Stimulated activated CD8-positive, alpha-beta memory T cell treated with anti-CD3 and anti-CD28 coated beads, Interleukin-7, amount 100 ng/mL, for 4 hours (primary cell): ENCODE measurements around the gene RARB.

Source experiments
- DNase-seq, 2 donors: peaks; one replicate each; pipeline ENCODE4 v3.0.0-alpha.2; 2020; ENCODE audit warnings: low read depth in 2 of 2

The RARB gene

GRCh38 chr3:25576831-25577454 lies 148.9 kb downstream of the RARB start:
- DNase-seq, result no peak

- no peak for DNase-seq
Observed at GRCh38 chr3:25578059-25578458, 150.0 kb downstream of the RARB start.

- no peak for DNase-seq
Observed at GRCh38 chr3:25580534-25580933, 152.5 kb downstream of the RARB start.

- DNase-seq, result no peak
Observed at GRCh38 chr3:25581335-25581734, 153.3 kb downstream of the RARB start.

- DNase-seq, result no peak
Observed at GRCh38 chr3:25581823-25582222, 153.8 kb downstream of the RARB start.

GRCh38 chr3:25582242-25582641 lies 154.2 kb downstream of the RARB start:
- DNase-seq, result no peak

- DNase-seq, result no peak
Observed at GRCh38 chr3:25583343-25583742, 155.3 kb downstream of the RARB start.

GRCh38 chr3:25584011-25584789 lies 156.1 kb downstream of the RARB start:
- DNase-seq, result no peak

GRCh38 chr3:25585361-25586166 lies 157.5 kb downstream of the RARB start:
- DNase-seq, result no peak

- DNase-seq, result no peak
Observed at GRCh38 chr3:25586167-25586505, 158.1 kb downstream of the RARB start.

- DNase-seq, result no peak
Observed at GRCh38 chr3:25586553-25586952, 158.5 kb downstream of the RARB start.

GRCh38 chr3:25587094-25587493 lies 159.0 kb downstream of the RARB start:
- DNase-seq, result no peak

- no peak for DNase-seq
Observed at GRCh38 chr3:25587526-25587925, 159.5 kb downstream of the RARB start.

- no peak for DNase-seq
Observed at GRCh38 chr3:25587975-25588374, 159.9 kb downstream of the RARB start.

GRCh38 chr3:25588441-25589103 lies 160.5 kb downstream of the RARB start:
- DNase-seq, result no peak

- DNase-seq, result no peak
Observed at GRCh38 chr3:25589104-25589782, 161.2 kb downstream of the RARB start.

GRCh38 chr3:25589783-25590258 lies 161.8 kb downstream of the RARB start:
- DNase-seq, result no peak

- DNase-seq, result no peak
Observed at GRCh38 chr3:25592510-25592968, 164.5 kb downstream of the RARB start.

- DNase-seq, result no peak
Observed at GRCh38 chr3:25593001-25593400, 164.9 kb downstream of the RARB start.

- DNase-seq, result no peak
Observed at GRCh38 chr3:25594007-25594502, 166.0 kb downstream of the RARB start.

GRCh38 chr3:25597535-25598101 lies 169.6 kb downstream of the RARB start:
- no peak for DNase-seq
